ENCODE measurements around the gene ALG9.

DNA sequence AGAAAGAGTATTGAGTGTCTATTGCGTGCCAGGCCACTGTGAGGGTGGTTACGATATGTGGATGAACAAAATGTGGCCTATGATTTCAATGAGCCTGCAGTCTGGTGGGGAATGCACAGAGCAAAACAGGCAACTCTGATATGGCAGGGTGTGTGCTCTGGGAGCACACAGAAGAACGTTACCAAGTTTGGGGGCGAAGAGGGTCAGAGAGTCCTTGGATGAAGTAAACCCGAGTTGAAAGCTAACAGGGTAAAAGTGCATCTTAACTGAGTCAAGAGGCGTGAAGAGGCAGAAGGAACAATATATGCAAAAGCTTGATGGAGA, 8.2 kb upstream of the ALG9 start:
- TF ChIP-seq, protein P1, sequence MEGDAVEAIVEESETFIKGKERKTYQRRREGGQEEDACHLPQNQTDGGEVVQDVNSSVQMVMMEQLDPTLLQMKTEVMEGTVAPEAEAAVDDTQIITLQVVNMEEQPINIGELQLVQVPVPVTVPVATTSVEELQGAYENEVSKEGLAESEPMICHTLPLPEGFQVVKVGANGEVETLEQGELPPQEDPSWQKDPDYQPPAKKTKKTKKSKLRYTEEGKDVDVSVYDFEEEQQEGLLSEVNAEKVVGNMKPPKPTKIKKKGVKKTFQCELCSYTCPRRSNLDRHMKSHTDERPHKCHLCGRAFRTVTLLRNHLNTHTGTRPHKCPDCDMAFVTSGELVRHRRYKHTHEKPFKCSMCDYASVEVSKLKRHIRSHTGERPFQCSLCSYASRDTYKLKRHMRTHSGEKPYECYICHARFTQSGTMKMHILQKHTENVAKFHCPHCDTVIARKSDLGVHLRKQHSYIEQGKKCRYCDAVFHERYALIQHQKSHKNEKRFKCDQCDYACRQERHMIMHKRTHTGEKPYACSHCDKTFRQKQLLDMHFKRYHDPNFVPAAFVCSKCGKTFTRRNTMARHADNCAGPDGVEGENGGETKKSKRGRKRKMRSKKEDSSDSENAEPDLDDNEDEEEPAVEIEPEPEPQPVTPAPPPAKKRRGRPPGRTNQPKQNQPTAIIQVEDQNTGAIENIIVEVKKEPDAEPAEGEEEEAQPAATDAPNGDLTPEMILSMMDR (IDR thresholded peaks at IDR 0.05), result no peak
- TF ChIP-seq EP300 (IDR thresholded peaks at IDR 0.05), result no peak
